ENCODE measurements around the gene INTS1. TPM values are rescaled to one million over a fixed set of nuclear protein-coding genes. Genes with fewer than 3 reads are reported as not detected.

INTS1 gene
- total and polyA plus RNA-seq, 10 of the 15 experiments (the other 5 are each of a cell fraction or from before 2014, with no cell fraction given): 0.52 to 89.0 (median 15.1) TPM

GRCh38 chr7:1480670-1481069, 23.5 kb downstream of the INTS1 start:
- TF ChIP-seq BRCA1 (IDR thresholded peaks at IDR 0.05; ENCODE audit: low read depth, low read length): no peak
- TF ChIP-seq ETV6 (conservative IDR thresholded peaks at IDR 0.05 in 1 of 2, IDR thresholded peaks at IDR 0.05 in 1 of 2; ENCODE audit: borderline replicate concordance in 1 of 2, low read depth in 1 of 2): no peak
- TF ChIP-seq NFYA (IDR thresholded peaks at IDR 0.05; ENCODE audit: borderline replicate concordance, low read depth, low read length): no peak
- TF ChIP-seq FOS (IDR thresholded peaks at IDR 0.05; ENCODE audit: borderline replicate concordance, extremely low read depth, insufficient read length): no peak
- no peak for TF ChIP-seq ZNF622 (IDR thresholded peaks at IDR 0.05)
- no peak for TF ChIP-seq KAT2A (conservative IDR thresholded peaks at IDR 0.05; ENCODE audit: control insufficient read depth, low read depth, low read length)
- TF ChIP-seq, protein P1, sequence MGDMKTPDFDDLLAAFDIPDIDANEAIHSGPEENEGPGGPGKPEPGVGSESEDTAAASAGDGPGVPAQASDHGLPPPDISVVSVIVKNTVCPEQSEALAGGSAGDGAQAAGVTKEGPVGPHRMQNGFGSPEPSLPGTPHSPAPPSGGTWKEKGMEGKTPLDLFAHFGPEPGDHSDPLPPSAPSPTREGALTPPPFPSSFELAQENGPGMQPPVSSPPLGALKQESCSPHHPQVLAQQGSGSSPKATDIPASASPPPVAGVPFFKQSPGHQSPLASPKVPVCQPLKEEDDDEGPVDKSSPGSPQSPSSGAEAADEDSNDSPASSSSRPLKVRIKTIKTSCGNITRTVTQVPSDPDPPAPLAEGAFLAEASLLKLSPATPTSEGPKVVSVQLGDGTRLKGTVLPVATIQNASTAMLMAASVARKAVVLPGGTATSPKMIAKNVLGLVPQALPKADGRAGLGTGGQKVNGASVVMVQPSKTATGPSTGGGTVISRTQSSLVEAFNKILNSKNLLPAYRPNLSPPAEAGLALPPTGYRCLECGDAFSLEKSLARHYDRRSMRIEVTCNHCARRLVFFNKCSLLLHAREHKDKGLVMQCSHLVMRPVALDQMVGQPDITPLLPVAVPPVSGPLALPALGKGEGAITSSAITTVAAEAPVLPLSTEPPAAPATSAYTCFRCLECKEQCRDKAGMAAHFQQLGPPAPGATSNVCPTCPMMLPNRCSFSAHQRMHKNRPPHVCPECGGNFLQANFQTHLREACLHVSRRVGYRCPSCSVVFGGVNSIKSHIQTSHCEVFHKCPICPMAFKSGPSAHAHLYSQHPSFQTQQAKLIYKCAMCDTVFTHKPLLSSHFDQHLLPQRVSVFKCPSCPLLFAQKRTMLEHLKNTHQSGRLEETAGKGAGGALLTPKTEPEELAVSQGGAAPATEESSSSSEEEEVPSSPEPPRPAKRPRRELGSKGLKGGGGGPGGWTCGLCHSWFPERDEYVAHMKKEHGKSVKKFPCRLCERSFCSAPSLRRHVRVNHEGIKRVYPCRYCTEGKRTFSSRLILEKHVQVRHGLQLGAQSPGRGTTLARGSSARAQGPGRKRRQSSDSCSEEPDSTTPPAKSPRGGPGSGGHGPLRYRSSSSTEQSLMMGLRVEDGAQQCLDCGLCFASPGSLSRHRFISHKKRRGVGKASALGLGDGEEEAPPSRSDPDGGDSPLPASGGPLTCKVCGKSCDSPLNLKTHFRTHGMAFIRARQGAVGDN (IDR thresholded peaks at IDR 0.05): no peak
- TF ChIP-seq NR2C1 (IDR thresholded peaks at IDR 0.05): no peak
- TF ChIP-seq, protein P2, sequence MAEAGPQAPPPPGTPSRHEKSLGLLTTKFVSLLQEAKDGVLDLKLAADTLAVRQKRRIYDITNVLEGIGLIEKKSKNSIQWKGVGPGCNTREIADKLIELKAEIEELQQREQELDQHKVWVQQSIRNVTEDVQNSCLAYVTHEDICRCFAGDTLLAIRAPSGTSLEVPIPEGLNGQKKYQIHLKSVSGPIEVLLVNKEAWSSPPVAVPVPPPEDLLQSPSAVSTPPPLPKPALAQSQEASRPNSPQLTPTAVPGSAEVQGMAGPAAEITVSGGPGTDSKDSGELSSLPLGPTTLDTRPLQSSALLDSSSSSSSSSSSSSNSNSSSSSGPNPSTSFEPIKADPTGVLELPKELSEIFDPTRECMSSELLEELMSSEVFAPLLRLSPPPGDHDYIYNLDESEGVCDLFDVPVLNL (IDR thresholded peaks at IDR 0.05; ENCODE audit: low read depth, low read length): no peak
- no peak for TF ChIP-seq TCF7 (IDR thresholded peaks at IDR 0.05; ENCODE audit: borderline replicate concordance)
- TF ChIP-seq CREM (IDR thresholded peaks at IDR 0.05; ENCODE audit: low read depth): no peak
- TF ChIP-seq, protein P3, sequence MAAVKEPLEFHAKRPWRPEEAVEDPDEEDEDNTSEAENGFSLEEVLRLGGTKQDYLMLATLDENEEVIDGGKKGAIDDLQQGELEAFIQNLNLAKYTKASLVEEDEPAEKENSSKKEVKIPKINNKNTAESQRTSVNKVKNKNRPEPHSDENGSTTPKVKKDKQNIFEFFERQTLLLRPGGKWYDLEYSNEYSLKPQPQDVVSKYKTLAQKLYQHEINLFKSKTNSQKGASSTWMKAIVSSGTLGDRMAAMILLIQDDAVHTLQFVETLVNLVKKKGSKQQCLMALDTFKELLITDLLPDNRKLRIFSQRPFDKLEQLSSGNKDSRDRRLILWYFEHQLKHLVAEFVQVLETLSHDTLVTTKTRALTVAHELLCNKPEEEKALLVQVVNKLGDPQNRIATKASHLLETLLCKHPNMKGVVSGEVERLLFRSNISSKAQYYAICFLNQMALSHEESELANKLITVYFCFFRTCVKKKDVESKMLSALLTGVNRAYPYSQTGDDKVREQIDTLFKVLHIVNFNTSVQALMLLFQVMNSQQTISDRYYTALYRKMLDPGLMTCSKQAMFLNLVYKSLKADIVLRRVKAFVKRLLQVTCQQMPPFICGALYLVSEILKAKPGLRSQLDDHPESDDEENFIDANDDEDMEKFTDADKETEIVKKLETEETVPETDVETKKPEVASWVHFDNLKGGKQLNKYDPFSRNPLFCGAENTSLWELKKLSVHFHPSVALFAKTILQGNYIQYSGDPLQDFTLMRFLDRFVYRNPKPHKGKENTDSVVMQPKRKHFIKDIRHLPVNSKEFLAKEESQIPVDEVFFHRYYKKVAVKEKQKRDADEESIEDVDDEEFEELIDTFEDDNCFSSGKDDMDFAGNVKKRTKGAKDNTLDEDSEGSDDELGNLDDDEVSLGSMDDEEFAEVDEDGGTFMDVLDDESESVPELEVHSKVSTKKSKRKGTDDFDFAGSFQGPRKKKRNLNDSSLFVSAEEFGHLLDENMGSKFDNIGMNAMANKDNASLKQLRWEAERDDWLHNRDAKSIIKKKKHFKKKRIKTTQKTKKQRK (IDR thresholded peaks at IDR 0.05; ENCODE audit: low read depth, low read length): no peak
- TF ChIP-seq MEF2B (IDR thresholded peaks at IDR 0.05; ENCODE audit: partially characterized antibody, poor library complexity, severe bottlenecking): no peak
- TF ChIP-seq DPF2 (IDR thresholded peaks at IDR 0.05): no peak
- ChIA-PET RAD21 (ENCODE audit: unreplicated experiment) (no interaction called here), SMC1A (ENCODE audit: uncharacterized antibody, unreplicated experiment) (no interaction called here), CTCF (no interaction called here), POLR2A (no interaction called here)
- intact Hi-C loops (cut with micrococcal nuclease; ENCODE audit: unreplicated experiment): no loop called here
- in situ Hi-C loops (cut with MboI): no loop called here
- no TSS peak for BruUV-seq (replicated peaks)
- FAIRE-seq (no peak), DNase-seq (ENCODE audit: low read depth, low spot score) (no peak), ATAC-seq (no peak)
- no peak overlapping the region for H3K4me3 ChIP-seq
- no peak overlapping the region for H2AFZ ChIP-seq (ENCODE audit: control insufficient read depth, low read depth, low read length)
- WGBS (ENCODE audit: insufficient coverage, insufficient replicate concordance, low lambda C conversion rate, missing lambda C conversion rate): 89% methylated on average over 12 of the region's 12 CpGs
- H3K27me3 ChIP-seq (replicated peaks in 1 of 2; ENCODE audit: control insufficient read depth in 2 of 2, insufficient read depth in 2 of 2, low read length in 1 of 2): no peaks in the 10 kb centered on the region
- H3K27ac ChIP-seq (ENCODE audit: control insufficient read depth, insufficient read depth): no peak overlapping the region
- H3K4me2 ChIP-seq (ENCODE audit: control insufficient read depth, insufficient read depth): no peak overlapping the region
- H3K9me3 ChIP-seq (replicated peaks; ENCODE audit: control insufficient read depth, insufficient read depth, low read length): no peaks in the 10 kb centered on the region
- H4K20me1 ChIP-seq (ENCODE audit: control insufficient read depth, insufficient read depth): no peaks in the 10 kb centered on the region
- H3K9ac ChIP-seq (ENCODE audit: control insufficient read depth, insufficient read depth, low read length): no peak overlapping the region
- no peaks in the 10 kb centered on the region for H3K79me2 ChIP-seq (ENCODE audit: control insufficient read depth, insufficient read depth, low read length)
- peaks cover 0 to 29% of the 10 kb centered on the region in 2 experiments; a peak in 2 of 4 replicates for H3K36me3 ChIP-seq (ENCODE audit: control insufficient read depth in 2 of 2, insufficient read depth in 2 of 2, low read length in 1 of 2)
- H3K4me1 ChIP-seq (ENCODE audit: control insufficient read depth, insufficient read depth, low read length): no peaks in the 10 kb centered on the region

Data from GM12878 (cell line).